WTC11 (cell line): Measurements from ENCODE around the gene EXPH5. TPM values are rescaled to one million over a fixed set of nuclear protein-coding genes. Genes with fewer than 3 reads are reported as not detected.

ENCODE experiments used
- ATAC-seq: fragments of 200-7000 bp; cut with Tn5 transposase; 2 replicates; pipeline ENCODE4 v1.10.0; 2021; ENCODE audit warnings: mild to moderate bottlenecking, moderate library complexity
- CTCF ChIA-PET: fragments of 300-600 bp; sonication (Branson Sonifier 250); formaldehyde crosslinking; loops from one replicate; lab custom pipeline; 2021; ENCODE audit warnings: antibody characterized with exemption; lab: Charles Lee
- POLR2A ChIA-PET: fragments of 350-600 bp; sonication (Branson Sonifier 250); formaldehyde crosslinking; loops from one replicate; lab custom pipeline; 2021; ENCODE audit warnings: antibody characterized with exemption; lab: Charles Lee
- DNase-seq: peaks from one replicate; pipeline ENCODE4 v3.0.0; 2021; ENCODE audit warnings: low spot score
- H3K27ac Mint-ChIP-seq: 2 replicates; pipeline ENCODE4 v1.8.0; 2021; ENCODE audit warnings: mixed read lengths
- H3K27me3 Mint-ChIP-seq: 2 replicates; pipeline ENCODE4 v1.8.0; 2021; ENCODE audit warnings: low read depth, mild to moderate bottlenecking, moderate library complexity, mixed read lengths
- H3K36me3 Mint-ChIP-seq: 2 replicates; pipeline ENCODE4 v1.8.0; 2021; ENCODE audit warnings: mixed read lengths
- H3K4me1 Mint-ChIP-seq: 2 replicates; pipeline ENCODE4 v1.8.0; 2022; ENCODE audit warnings: mixed read lengths
- H3K4me3 Mint-ChIP-seq: 2 replicates; pipeline ENCODE4 v1.8.0; 2021; ENCODE audit warnings: mild to moderate bottlenecking, moderate library complexity, mixed read lengths
- H3K9me3 Mint-ChIP-seq: 2 replicates; pipeline ENCODE4 v1.8.0; 2021; ENCODE audit warnings: mixed read lengths
- ATF1 ChIP-seq: sonication (generic); formaldehyde crosslinking; IDR thresholded peaks from 2 replicates; pipeline ENCODE4 v1.8.1; 2023; ENCODE audit warnings: mild to moderate bottlenecking, moderate library complexity, missing genetic modification reagents
- CREB1 ChIP-seq: sonication (generic); formaldehyde crosslinking; IDR thresholded peaks from 2 replicates; pipeline ENCODE4 v1.8.0; 2023; ENCODE audit warnings: mild to moderate bottlenecking, missing genetic modification reagents
- GTF2I ChIP-seq: fragments of 250-450 bp; sonication (Bioruptor Pico); conservative IDR thresholded peaks from 2 replicates; pipeline ENCODE4 v1.4.0; 2021; ENCODE audit warnings: mild to moderate bottlenecking
- IRF2 ChIP-seq: sonication (generic); formaldehyde crosslinking; IDR thresholded peaks from 2 replicates; pipeline ENCODE4 v1.8.0; 2022; ENCODE audit warnings: low read depth, missing genetic modification reagents, borderline replicate concordance
- JUN ChIP-seq: sonication (generic); formaldehyde crosslinking; IDR thresholded peaks from 2 replicates; pipeline ENCODE4 v1.8.0; 2023; ENCODE audit warnings: mild to moderate bottlenecking, missing genetic modification reagents
- KAT7 ChIP-seq: sonication (generic); formaldehyde crosslinking; IDR thresholded peaks from 2 replicates; pipeline ENCODE4 v1.8.1; 2023; ENCODE audit warnings: missing genetic modification reagents, mild to moderate bottlenecking, borderline replicate concordance
- MXD4 ChIP-seq: fragments of 250-450 bp; sonication (Bioruptor Pico); IDR thresholded peaks from 2 replicates; pipeline ENCODE4 v1.8.0; 2021; ENCODE audit warnings: mild to moderate bottlenecking, moderate library complexity, borderline replicate concordance
- MYBL2 ChIP-seq: sonication (generic); formaldehyde crosslinking; IDR thresholded peaks from 2 replicates; pipeline ENCODE4 v1.8.1; 2023; ENCODE audit warnings: mild to moderate bottlenecking, moderate library complexity, missing genetic modification reagents
- NFATC4 ChIP-seq: fragments of 250-450 bp; sonication (Bioruptor Pico); IDR thresholded peaks from 2 replicates; pipeline ENCODE4 v1.9.0; 2021; ENCODE audit warnings: mild to moderate bottlenecking
- RELA ChIP-seq: sonication (generic); formaldehyde crosslinking; IDR thresholded peaks from 2 replicates; pipeline ENCODE4 v1.8.1; 2022; ENCODE audit warnings: missing genetic modification reagents, mild to moderate bottlenecking, borderline replicate concordance
- SMAD3 ChIP-seq: sonication (generic); formaldehyde crosslinking; IDR thresholded peaks from 2 replicates; pipeline ENCODE4 v1.8.0; 2022; ENCODE audit warnings: missing genetic modification reagents, mild to moderate bottlenecking, borderline replicate concordance
- SOX15 ChIP-seq: fragments of 250-450 bp; sonication (Bioruptor Pico); IDR thresholded peaks from 2 replicates; pipeline ENCODE4 v1.9.0; 2021; ENCODE audit warnings: mild to moderate bottlenecking
- TEAD1 ChIP-seq: sonication (generic); formaldehyde crosslinking; IDR thresholded peaks from 2 replicates; pipeline ENCODE4 v1.8.0; 2022; ENCODE audit warnings: mild to moderate bottlenecking, missing genetic modification reagents
- ZBTB21 ChIP-seq: sonication (generic); formaldehyde crosslinking; IDR thresholded peaks from 2 replicates; pipeline ENCODE4 v1.8.1; 2023; ENCODE audit warnings: mild to moderate bottlenecking, missing genetic modification reagents, borderline replicate concordance
- ZNF121 ChIP-seq: sonication (generic); formaldehyde crosslinking; IDR thresholded peaks from 2 replicates; pipeline ENCODE4 v1.8.0; 2023; ENCODE audit warnings: missing genetic modification reagents
- ZNF138 ChIP-seq: sonication (generic); formaldehyde crosslinking; conservative IDR thresholded peaks from 2 replicates; pipeline ENCODE4 v1.8.1; 2022; ENCODE audit warnings: mild to moderate bottlenecking, moderate library complexity, missing genetic modification reagents
- ZNF232 ChIP-seq: sonication (generic); formaldehyde crosslinking; IDR thresholded peaks from 2 replicates; pipeline ENCODE4 v1.8.0; 2022; ENCODE audit warnings: mild to moderate bottlenecking, missing genetic modification reagents
- total RNA-seq: library from RNA; stranded (reverse); gene quantifications from 3 replicates; pipeline ENCODE4 v1.2.3, GENCODE V29; 2021
- TF ChIP-seq, protein P1 (sequence below): sonication (generic); formaldehyde crosslinking; IDR thresholded peaks from 2 replicates; pipeline ENCODE4 v1.8.0; 2022; ENCODE audit warnings: mild to moderate bottlenecking, missing genetic modification reagents
- TF ChIP-seq, protein P2 (sequence below): sonication (generic); formaldehyde crosslinking; IDR thresholded peaks from 2 replicates; pipeline ENCODE4 v1.8.1; 2022; ENCODE audit warnings: low read depth, missing genetic modification reagents, borderline replicate concordance
- TF ChIP-seq, protein P3 (sequence below): sonication (generic); formaldehyde crosslinking; IDR thresholded peaks from 2 replicates; pipeline ENCODE4 v1.8.1; 2023; ENCODE audit warnings: mild to moderate bottlenecking, moderate library complexity, missing genetic modification reagents
- TF ChIP-seq, protein P4 (sequence below): sonication (generic); formaldehyde crosslinking; IDR thresholded peaks from 2 replicates; pipeline ENCODE4 v1.8.1; 2022; ENCODE audit warnings: mild to moderate bottlenecking, moderate library complexity, missing genetic modification reagents
- TF ChIP-seq, protein P5 (sequence below): sonication (generic); formaldehyde crosslinking; IDR thresholded peaks from 2 replicates; pipeline ENCODE4 v1.8.1; 2022; ENCODE audit warnings: low read depth, mild to moderate bottlenecking, moderate library complexity, missing genetic modification reagents, borderline replicate concordance
- TF ChIP-seq, protein P6 (sequence below): fragments of 250-450 bp; sonication (Bioruptor Pico); IDR thresholded peaks from 2 replicates; pipeline ENCODE4 v1.9.0; 2021; ENCODE audit warnings: moderate library complexity, mild to moderate bottlenecking, inconsistent platforms, borderline replicate concordance
- TF ChIP-seq, protein P7 (sequence below): sonication (generic); formaldehyde crosslinking; IDR thresholded peaks from 2 replicates; pipeline ENCODE4 v1.8.1; 2023; ENCODE audit warnings: mild to moderate bottlenecking, missing genetic modification reagents

EXPH5 gene
- total RNA-seq, 1 experiment from 2014 or later, result 11.2 TPM

DNA sequence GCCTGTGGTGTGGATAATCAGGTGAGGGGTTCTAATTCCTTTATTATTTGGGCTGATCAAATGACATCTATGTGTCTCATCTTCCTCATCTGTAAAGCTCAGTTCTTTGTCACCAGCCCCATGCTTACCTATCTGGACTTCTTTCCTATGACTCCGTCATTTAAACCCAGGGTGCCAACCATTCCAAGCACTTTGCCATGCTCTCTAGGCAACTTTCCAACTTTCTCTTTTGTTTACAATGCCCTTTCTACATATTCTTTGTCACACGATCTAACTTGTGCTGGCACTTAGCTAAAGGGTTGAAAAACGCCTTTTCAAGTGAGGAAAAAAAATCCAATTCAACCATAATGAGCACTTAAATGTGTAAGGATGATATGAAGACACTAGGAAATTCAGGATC is 27.9 kb downstream of the EXPH5 start:
- Mint-ChIP-seq H3K36me3 (no peaks in the 10 kb centered on the region), H3K9me3 (no peaks in the 10 kb centered on the region), H3K4me1 (peaks cover 13% of the 10 kb centered on the region), H3K27me3 (no peaks in the 10 kb centered on the region), H3K4me3 (no peak overlapping the region), H3K27ac (no peak overlapping the region; the same call in 1 of the 2 replicates)
- CTCF ChIA-PET, result no interaction called here
- TF ChIP-seq, protein P1, sequence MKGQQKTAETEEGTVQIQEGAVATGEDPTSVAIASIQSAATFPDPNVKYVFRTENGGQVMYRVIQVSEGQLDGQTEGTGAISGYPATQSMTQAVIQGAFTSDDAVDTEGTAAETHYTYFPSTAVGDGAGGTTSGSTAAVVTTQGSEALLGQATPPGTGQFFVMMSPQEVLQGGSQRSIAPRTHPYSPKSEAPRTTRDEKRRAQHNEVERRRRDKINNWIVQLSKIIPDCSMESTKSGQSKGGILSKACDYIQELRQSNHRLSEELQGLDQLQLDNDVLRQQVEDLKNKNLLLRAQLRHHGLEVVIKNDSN, result no peak
- TF ChIP-seq, protein P2, sequence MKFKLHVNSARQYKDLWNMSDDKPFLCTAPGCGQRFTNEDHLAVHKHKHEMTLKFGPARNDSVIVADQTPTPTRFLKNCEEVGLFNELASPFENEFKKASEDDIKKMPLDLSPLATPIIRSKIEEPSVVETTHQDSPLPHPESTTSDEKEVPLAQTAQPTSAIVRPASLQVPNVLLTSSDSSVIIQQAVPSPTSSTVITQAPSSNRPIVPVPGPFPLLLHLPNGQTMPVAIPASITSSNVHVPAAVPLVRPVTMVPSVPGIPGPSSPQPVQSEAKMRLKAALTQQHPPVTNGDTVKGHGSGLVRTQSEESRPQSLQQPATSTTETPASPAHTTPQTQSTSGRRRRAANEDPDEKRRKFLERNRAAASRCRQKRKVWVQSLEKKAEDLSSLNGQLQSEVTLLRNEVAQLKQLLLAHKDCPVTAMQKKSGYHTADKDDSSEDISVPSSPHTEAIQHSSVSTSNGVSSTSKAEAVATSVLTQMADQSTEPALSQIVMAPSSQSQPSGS, result no peak
- TF ChIP-seq, protein P3, sequence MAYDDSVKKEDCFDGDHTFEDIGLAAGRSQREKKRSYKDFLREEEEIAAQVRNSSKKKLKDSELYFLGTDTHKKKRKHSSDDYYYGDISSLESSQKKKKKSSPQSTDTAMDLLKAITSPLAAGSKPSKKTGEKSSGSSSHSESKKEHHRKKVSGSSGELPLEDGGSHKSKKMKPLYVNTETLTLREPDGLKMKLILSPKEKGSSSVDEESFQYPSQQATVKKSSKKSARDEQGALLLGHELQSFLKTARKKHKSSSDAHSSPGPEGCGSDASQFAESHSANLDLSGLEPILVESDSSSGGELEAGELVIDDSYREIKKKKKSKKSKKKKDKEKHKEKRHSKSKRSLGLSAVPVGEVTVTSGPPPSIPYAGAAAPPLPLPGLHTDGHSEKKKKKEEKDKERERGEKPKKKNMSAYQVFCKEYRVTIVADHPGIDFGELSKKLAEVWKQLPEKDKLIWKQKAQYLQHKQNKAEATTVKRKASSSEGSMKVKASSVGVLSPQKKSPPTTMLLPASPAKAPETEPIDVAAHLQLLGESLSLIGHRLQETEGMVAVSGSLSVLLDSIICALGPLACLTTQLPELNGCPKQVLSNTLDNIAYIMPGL (CRISPR knock-in tag), result no peak
- TF ChIP-seq, protein P4, sequence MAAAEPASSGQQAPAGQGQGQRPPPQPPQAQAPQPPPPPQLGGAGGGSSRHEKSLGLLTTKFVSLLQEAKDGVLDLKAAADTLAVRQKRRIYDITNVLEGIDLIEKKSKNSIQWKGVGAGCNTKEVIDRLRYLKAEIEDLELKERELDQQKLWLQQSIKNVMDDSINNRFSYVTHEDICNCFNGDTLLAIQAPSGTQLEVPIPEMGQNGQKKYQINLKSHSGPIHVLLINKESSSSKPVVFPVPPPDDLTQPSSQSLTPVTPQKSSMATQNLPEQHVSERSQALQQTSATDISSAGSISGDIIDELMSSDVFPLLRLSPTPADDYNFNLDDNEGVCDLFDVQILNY (CRISPR knock-in tag), result no peak
- TF ChIP-seq CREB1 (CRISPR knock-in tag), result no peak
- TF ChIP-seq, protein P5, sequence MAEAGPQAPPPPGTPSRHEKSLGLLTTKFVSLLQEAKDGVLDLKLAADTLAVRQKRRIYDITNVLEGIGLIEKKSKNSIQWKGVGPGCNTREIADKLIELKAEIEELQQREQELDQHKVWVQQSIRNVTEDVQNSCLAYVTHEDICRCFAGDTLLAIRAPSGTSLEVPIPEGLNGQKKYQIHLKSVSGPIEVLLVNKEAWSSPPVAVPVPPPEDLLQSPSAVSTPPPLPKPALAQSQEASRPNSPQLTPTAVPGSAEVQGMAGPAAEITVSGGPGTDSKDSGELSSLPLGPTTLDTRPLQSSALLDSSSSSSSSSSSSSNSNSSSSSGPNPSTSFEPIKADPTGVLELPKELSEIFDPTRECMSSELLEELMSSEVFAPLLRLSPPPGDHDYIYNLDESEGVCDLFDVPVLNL (CRISPR knock-in tag), result no peak
- TF ChIP-seq, protein P6, sequence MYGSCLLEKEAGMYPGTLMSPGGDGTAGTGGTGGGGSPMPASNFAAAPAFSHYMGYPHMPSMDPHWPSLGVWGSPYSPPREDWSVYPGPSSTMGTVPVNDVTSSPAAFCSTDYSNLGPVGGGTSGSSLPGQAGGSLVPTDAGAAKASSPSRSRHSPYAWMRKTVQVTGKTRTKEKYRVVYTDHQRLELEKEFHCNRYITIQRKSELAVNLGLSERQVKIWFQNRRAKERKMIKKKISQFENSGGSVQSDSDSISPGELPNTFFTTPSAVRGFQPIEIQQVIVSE (CRISPR knock-in tag), result no peak
- no peak for TF ChIP-seq RELA
- no peak for TF ChIP-seq ZNF232 (CRISPR knock-in tag)
- TF ChIP-seq GTF2I (CRISPR knock-in tag), result no peak
- no peak for ATAC-seq
- no peak for DNase-seq
- POLR2A ChIA-PET, result no interaction called here

DNA sequence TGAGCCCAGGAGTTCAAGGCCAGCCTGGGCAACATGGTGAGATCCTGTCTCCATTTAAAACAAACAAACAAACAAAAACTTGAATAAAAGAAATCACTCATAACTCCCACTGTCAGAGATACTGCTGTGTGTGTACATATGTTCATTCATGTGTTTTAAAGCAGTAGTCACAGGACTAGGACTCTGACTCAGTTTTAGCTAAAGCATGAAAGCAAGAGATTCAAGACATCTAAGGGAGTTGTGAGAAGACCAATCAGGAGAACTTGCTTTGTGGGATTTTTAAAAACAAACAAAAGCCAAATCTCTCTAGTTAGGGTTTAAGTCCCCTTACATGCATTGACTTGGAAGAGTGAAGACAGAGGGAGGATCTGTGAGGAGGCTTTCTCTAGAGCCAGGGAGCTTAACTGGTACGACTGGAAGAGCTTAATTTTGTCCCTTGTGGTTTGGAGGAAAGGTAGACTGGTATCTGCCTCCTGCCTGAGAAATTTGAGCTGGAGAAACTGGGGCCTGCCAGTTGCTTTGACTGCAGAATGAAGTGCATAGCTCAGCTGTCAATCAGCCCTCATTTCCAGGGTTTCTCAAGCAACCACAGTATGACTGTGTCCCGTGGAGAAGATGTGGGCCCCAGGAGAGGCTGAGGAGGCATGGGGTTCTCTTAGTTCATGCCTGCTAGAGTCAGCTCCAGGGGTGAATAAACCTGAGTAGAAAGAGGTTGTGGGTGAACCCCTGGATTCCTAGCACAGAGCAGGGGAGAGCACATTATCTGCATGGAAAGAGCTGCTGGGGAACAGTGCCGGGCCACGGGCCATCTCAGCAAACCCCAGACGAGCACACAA is 30.6 kb downstream of the EXPH5 start:
- Mint-ChIP-seq H3K9me3 (no peaks in the 10 kb centered on the region), H3K27me3 (no peaks in the 10 kb centered on the region), H3K4me3 (no peak overlapping the region), H3K36me3 (no peaks in the 10 kb centered on the region), H3K27ac (peak overlapping the region; percentile 29; the same call in 1 of the 2 replicates), H3K4me1 (peaks cover 13% of the 10 kb centered on the region)
- POLR2A ChIA-PET, result no interaction called here
- CTCF ChIA-PET, result no interaction called here
- ATAC-seq (peak; percentile 28), DNase-seq (no peak)
- TF ChIP-seq TEAD1 (CRISPR knock-in tag) (no peak), MYBL2 (no peak), KAT7 (no peak), NFATC4 (CRISPR knock-in tag) (no peak), SOX15 (no peak), ZNF138 (no peak), ATF1 (no peak), ZBTB21 (CRISPR knock-in tag) (no peak), MXD4 (CRISPR knock-in tag) (no peak), SMAD3 (CRISPR knock-in tag) (no peak), GTF2I (CRISPR knock-in tag) (no peak), IRF2 (CRISPR knock-in tag) (no peak), ZNF121 (CRISPR knock-in tag) (no peak), RELA (no peak), JUN (CRISPR knock-in tag) (no peak)
- TF ChIP-seq, protein P6 (CRISPR knock-in tag), result no peak
- TF ChIP-seq, protein P7, sequence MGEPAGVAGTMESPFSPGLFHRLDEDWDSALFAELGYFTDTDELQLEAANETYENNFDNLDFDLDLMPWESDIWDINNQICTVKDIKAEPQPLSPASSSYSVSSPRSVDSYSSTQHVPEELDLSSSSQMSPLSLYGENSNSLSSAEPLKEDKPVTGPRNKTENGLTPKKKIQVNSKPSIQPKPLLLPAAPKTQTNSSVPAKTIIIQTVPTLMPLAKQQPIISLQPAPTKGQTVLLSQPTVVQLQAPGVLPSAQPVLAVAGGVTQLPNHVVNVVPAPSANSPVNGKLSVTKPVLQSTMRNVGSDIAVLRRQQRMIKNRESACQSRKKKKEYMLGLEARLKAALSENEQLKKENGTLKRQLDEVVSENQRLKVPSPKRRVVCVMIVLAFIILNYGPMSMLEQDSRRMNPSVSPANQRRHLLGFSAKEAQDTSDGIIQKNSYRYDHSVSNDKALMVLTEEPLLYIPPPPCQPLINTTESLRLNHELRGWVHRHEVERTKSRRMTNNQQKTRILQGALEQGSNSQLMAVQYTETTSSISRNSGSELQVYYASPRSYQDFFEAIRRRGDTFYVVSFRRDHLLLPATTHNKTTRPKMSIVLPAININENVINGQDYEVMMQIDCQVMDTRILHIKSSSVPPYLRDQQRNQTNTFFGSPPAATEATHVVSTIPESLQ (CRISPR knock-in tag), result no peak
